GM13977 (cell line): ENCODE data around the gene MME.

Source experiments
- DNase-seq: peaks from one replicate; pipeline ENCODE4 v3.0.0; 2012; ENCODE audit warnings: low spot score
- in situ Hi-C: fragments of 300-500 bp; cut with MboI; formaldehyde crosslinking; loops from one replicate; pipeline ENCODE4 v1.12.0; 2022; ENCODE audit warnings: low sequenced_read_pairs, low pct_unique_long_range_greater_than_20kb, mixed read lengths, inconsistent platforms; ENCODE audit not compliant: unreplicated experiment
- TF ChIP-seq, protein P1 (sequence below): IDR thresholded peaks from 2 replicates; pipeline ENCODE4 v1.5.1; 2012; ENCODE audit warnings: mild to moderate bottlenecking, control low read depth; ENCODE audit not compliant: insufficient read depth; ENCODE audit errors: extremely low read depth, missing control alignments

The MME gene

DNA sequence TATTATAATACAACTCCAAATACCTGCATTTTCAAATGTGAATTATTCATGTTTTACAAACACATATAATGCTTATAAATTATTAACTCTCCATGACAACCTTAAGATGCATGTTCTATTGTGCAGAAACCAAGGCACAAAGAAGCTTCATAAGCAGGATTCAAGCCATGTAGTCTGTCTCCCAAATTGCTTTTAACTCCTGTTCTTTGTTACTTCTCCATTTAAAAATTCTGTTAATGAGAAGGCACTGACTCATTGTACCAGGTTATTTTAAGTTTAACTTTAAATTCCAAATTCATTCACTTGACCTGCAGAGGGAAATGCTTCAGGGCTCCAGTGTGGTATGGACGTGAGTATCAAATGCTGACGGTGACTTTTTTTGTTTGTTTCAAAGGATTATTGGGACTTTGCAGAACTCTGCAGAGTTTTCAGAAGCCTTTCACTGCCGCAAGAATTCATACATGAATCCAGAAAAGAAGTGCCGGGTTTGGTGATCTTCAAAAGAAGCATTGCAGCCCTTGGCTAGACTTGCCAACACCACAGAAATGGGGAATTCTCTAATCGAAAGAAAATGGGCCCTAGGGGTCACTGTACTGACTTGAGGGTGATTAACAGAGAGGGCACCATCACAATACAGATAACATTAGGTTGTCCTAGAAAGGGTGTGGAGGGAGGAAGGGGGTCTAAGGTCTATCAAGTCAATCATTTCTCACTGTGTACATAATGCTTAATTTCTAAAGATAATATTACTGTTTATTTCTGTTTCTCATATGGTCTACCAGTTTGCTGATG, 100.0 kb downstream of the MME start:
- no peak for DNase-seq
- TF ChIP-seq, protein P1, sequence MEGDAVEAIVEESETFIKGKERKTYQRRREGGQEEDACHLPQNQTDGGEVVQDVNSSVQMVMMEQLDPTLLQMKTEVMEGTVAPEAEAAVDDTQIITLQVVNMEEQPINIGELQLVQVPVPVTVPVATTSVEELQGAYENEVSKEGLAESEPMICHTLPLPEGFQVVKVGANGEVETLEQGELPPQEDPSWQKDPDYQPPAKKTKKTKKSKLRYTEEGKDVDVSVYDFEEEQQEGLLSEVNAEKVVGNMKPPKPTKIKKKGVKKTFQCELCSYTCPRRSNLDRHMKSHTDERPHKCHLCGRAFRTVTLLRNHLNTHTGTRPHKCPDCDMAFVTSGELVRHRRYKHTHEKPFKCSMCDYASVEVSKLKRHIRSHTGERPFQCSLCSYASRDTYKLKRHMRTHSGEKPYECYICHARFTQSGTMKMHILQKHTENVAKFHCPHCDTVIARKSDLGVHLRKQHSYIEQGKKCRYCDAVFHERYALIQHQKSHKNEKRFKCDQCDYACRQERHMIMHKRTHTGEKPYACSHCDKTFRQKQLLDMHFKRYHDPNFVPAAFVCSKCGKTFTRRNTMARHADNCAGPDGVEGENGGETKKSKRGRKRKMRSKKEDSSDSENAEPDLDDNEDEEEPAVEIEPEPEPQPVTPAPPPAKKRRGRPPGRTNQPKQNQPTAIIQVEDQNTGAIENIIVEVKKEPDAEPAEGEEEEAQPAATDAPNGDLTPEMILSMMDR: no peak

DNA sequence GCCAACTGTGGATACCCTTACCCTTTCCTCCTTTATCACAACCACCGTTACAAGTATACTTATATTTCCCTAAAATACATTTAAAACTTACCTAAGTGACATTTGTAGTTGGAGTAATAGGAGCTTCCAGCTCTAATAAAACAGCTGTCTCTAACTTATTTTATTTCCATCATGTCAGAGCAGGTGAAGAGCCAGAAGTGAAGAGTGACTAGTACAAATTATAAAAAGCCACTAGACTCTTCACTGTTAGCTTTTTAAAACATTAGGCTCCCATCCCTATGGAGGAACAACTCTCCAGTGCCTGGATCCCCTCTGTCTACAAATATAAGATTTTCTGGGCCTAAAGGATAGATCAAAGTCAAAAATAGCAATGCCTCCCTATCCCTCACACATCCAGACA, 102.3 kb downstream of the MME start:
- TF ChIP-seq, protein P1: no peak
- DNase-seq: no peak
- in situ Hi-C loops: no loop called here

More for the DNA sequence above, 100.0 kb downstream of the MME start:
- in situ Hi-C loops: no loop called here

DNA sequence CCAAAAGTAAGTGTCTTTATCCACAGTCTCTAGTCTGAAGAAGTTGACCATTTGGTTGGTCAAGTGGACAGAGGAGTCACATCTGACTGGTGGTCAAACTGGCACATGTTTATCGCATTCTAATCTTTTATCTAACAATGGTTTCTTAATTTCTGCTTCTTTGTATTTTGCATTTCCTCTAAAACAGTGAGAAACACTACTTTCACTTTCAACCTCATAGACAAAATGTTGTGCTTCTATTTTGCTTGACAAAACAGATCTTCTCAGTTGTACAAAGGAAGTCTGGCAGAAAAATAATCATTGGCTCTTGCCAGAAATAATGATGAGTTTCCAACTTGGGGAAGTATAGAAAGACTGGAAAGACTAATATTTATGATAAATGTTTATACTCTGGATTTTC, 103.9 kb downstream of the MME start:
- DNase-seq: no peak
- in situ Hi-C loops: no loop called here
- TF ChIP-seq, protein P1: no peak

DNA sequence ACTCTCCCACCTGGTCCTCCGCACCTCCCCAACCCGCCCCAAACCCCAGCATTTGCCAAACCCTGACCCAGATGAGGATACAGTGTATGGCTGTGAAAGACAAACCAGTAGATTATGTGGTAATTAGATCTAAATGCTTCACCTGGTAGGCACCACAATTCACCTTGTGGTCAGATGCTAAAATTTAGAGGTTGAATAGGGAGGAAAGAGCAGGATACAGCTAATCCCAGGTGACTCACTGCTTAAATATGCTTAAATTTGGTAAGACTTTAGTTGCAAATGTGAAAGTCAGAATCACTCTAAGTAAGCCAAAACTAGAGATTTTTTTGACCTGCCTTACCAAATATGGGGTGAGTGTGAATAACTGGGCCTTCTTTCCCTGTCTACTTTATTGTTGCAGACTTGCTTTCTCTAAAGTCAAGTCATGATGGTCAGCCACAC, 105.5 kb downstream of the MME start:
- DNase-seq: no peak
- TF ChIP-seq, protein P1: no peak
- in situ Hi-C loops: no loop called here

DNA sequence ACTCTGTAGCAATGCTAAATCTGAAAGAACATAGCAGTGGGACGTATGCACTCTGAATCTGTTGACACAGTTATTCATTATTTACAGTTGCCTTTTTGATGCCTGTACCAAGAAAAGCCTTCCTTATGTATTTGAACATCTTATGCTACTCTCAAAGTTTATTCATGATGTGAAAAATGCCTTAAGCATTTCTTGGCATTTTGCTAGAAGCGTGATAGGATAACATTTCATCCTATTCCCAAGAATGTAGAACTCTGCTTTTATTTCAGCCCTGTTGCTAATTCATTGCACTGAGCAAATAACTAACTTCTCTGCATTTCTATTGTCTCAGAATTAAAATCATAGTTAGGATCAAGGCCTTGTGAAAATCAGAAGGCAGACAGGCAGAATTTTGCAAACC, 107.9 kb downstream of the MME start:
- in situ Hi-C loops: no loop called here
- TF ChIP-seq, protein P1: no peak
- no peak for DNase-seq

DNA sequence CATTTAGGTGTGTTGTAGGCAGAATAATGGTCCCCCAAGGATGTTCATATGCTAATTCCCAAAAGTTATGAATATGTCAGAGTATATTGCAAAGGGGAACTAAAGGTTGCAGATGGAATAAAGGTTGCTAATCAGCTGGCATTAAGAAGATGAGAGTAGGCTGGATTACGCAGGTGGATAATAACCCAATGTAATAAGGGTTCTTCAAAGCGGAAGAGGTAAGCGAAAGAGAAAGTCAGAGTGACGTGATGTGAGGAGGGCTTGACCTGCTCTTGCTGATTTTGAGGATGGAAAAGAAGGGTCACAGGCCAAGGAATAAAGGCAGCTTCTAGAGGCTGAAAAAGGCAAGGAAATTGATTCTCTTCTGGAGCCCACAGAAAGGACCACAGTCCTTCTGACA, 109.4 kb downstream of the MME start:
- no peak for DNase-seq
- TF ChIP-seq, protein P1: no peak
- in situ Hi-C loops: no loop called here
